ENCODE measurements around the gene SNTG2.

SNTG2 gene

DNA sequence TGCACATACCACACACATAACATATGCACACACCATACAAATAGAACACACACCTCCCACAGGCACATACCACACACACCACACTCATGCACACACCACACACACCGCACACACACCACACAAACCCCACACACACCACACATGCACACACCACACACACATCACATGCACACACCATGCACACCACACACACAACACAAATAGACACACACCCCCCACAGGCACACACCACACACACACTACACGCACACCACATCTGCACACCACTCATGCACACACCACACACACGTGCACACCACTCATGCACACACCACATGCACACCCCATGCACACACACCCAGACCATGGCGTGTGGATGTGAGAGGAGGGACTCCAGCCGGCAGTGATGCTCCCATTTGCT is 300.9 kb downstream of the SNTG2 start:
- DNase-seq = no peak

DNA sequence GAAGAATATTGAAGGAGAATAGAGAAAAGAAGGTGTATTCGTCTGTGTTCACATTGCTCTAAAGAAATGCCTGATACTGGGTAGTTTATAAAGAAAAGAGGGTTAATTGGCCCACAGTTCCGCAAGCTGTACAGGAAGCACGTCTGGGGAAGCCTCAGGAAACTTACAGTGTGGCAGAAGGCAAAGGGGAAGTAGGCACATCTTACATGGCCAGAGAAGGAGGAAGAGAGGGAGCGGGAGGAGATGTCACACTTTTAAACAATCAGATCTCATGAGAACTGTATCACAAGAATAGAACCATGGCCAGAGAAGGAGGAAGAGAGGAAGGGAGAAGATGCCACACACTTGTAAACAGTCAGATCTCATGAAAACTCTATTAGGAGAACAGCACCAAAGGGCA is 303.0 kb downstream of the SNTG2 start:
- no peak for DNase-seq

DNA sequence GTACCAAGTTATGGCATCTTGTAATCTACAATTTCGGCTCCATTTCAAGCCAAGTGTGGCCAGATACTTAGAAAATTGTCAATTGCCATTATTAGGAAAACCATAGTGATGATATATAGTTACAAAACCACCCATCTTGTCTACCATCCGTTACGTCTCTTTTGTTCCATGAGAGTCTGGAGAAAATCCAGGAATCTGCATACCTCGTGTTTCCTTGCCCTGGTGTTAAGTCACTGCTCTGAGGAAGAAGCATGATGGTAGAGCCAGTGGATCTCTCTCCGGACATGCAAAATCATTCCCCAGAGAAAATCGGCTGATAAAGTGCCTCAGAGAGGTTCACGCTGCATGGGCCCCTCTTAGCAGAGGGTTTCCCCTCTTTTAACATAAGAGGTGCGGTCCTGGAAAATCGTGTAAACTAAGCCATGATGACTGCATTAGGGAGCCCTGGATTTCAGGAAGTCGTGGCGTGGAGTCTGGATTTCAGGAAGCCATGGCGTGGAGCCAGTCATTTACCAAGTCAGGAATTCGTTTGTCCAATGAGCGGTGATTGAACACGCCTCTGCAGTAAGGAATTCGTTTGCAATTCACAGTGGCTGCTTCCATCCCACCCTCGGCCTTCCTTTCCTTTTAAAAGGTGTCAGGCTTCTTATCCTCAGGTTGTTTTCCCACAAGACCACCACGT is 304.2 kb downstream of the SNTG2 start:
- DNase-seq = no peak

GRCh38 chr2:1256632-1257324 is 306.1 kb downstream of the SNTG2 start:
- DNase-seq = no peak

- no peak for DNase-seq
Observed at GRCh38 chr2:1257334-1257733, 306.7 kb downstream of the SNTG2 start.

GRCh38 chr2:1259746-1260145 is 309.1 kb downstream of the SNTG2 start:
- no peak for DNase-seq

DNA sequence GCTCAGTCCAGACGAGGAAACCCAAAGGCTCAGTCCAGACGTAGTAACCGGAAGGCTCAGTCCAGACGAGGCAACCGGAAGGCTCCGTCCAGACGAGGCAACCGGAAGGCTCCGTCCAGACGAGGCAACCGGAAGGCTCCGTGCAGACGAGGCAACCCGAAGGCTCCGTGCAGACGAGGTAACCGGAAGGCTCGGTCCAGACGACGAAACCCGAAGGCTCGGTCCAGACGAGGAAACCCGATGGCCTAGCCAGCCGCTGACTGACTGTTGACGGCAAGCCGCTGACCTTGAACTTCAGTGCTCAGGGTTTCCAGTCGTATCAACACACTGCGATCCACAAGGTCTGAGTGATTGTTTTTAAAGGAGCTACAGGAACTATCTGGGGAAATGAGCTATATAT is 312.0 kb downstream of the SNTG2 start:
- no peak for DNase-seq

DNA sequence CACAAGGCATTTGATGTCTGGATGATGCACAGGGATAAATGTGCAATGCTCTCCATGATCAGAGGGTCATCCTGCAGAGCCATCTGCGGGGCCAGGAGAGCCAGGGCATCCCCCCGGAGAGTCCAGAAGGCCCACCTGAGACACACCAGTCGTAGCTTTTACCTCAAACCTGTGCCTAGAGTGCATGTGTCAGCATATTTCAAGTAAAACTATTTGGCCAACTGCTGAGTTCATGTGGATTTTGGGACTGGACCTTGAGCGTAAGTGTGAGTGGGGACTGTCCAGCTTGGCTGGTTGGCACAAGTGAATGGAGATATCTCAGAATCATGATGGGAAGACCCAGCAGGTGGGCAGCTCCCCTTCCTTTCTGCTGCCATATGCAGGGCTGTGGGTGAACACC is 314.8 kb downstream of the SNTG2 start:
- DNase-seq = no peak

DNA sequence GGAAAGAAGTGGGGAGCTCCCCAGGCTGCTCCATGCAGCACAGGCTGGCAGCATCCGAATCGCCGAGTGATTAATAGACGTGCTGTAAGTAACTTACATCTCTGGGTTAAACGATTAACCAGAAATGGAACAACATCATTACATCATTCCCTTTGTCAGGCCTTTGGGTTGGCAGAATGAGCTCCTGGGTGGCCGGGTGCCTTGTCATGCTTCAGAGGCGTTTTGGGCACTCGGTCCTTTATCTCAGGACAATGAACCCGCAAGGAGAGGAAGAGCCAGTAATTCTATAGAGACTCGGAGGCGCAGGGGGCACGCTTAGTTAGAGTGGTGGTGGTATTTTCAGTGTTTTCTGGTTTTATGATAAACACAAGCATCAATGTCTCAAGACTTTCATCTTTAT is 315.7 kb downstream of the SNTG2 start:
- no peak for DNase-seq

DNA sequence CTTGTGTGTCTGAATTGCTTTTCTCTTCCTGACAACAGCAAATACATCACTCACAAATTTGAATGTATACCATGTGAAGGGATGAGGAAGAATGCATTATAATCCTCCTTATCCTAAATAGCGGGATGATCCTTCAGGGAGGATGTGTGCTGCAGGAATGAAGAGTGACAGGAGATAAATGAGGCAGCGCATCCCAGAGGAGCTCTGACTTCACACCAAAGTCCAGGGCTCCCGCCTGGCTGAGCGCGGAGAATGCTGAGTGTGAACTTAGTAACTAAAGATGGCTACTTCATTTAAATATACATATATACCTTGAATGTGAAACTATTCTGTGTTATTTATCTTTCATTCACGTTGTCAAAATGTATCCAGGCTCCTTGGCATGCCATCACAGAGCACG is 317.4 kb downstream of the SNTG2 start:
- no peak for DNase-seq

- DNase-seq = no peak
Observed at GRCh38 chr2:1269812-1270211, 319.2 kb downstream of the SNTG2 start.

DNA sequence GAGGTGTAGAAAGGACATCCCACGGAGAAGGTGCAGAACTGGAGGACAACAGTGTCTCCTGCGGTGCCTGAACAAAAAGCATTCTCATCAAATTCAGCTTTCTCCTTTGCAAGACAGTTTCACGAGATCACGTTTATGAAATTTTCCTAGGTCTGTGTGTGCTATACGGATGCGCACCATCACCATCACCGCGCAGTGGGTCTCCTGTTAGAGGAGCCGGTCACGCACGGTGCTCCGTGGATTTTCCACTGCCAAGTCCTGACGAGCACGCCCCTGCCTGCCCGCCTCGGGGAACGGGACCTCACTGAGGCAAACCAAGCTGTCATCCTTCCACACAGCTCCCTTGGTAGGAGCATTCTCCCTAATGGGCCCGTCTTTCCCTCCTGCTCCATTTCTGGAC is 322.2 kb downstream of the SNTG2 start:
- DNase-seq = no peak

DNA sequence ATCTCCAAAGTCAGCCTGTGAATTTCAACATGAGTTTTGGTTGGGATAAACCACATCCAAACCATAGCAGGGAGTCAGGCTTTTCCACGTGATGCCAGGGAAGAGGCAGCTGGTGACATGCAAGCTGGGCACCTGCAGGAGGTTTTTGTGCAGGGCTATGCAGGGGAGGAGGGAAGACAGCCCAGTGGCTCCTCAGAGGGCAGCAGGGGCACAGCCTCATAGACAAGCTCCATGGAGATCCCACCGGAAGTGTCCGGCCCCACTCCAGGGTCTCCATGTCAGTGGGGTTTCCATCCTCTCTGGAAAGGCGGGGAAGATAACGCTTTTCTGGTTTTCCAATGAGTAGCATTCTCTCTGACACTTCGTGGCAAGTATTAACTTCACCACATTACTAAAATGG is 327.0 kb downstream of the SNTG2 start:
- no peak for DNase-seq

DNA sequence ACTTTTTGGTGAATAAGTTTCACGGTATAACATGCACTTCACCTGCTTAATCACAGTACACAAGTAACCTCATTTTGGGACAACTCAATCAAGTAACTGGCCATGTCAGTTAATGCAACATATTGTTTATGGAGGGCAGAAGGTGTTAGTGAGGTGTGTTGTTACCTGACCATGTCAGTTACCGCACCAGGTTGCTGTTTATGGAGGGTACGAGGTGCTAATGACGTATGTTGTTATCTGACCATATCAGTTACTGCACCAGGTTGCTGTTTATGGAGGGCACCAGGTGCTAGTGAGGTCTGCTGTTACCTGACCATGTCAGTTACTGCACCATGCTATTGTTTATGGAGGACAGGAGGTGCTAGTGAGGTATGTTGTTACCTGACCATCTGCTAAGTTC is 327.5 kb downstream of the SNTG2 start:
- DNase-seq = no peak

DNA sequence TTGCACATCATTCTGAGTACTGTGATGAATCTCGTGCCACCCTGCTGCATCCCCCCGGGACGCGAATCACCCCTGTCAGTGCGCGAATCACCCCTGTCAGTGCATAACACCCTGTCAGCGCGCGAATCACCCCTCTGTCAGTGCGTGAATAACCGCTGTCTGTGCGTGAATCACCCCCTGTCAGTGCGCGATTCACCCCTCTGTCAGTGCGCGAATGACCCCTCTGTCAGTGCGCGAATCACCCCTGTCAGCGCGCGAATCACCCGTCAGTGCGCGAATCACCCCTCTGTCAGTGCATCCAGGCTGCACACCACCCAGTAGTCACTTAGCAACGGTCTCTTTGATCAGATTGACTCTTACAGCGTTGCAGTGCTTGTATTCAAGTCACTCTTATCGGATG is 328.2 kb downstream of the SNTG2 start:
- no peak for DNase-seq

GRCh38 chr2:1282552-1282951 is 331.9 kb downstream of the SNTG2 start:
- DNase-seq = no peak

- no peak for DNase-seq
Observed at GRCh38 chr2:1283020-1283801, 332.6 kb downstream of the SNTG2 start.

- no peak for DNase-seq
Observed at GRCh38 chr2:1283871-1284270, 333.2 kb downstream of the SNTG2 start.

GRCh38 chr2:1286929-1287328 is 336.3 kb downstream of the SNTG2 start:
- DNase-seq = no peak

- no peak for DNase-seq
Observed at GRCh38 chr2:1287427-1287826, 336.8 kb downstream of the SNTG2 start.

- no peak for DNase-seq
Observed at GRCh38 chr2:1294900-1295299, 344.3 kb downstream of the SNTG2 start.

GRCh38 chr2:1295740-1296139 is 345.1 kb downstream of the SNTG2 start:
- DNase-seq = no peak

DNA sequence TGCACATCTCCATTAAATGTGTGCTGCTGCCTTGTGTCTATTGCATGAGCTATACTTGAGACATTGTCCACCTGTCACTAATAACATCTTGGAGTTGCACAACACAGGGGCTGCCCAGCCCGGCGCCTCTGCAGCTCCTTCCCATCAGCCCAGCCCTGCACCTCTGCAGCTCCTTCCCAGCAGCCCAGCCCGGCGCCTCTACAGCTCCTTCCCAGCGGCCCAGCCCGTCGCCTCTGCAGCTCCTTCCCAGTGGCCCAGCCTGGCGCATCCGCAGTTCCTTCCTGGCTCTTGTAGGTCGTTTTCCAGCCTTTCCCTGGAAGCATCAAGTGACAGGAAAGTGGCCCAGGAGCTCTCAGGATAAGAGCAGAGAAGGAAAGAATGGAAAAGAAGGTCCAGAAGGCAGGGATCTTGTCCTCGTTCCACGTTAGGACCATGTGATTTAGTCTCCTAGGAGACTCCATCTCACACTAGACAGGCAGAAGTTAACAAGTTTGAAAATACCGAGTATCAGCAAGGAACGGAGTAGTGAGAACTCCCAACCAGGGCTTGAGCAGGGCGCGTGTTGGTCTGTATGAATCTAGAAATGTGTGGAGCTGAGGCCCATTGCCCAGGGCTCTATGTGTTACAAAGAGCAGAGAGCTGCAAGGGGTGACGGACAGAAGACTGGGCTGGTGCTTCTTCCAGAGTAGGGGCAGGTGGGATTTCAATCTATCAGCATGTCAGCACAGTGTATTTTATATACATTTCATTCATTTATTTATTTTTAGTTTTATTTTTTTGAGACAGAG is 346.9 kb downstream of the SNTG2 start:
- DNase-seq = no peak

All from SIG-M5 (cell line).